ENCODE results near the gene PEX6.

GRCh38 chr6:43020052-43020705 is 41.2 kb upstream of the PEX6 start:
- no peak for TF ChIP-seq POLR2AphosphoS5 (IDR thresholded peaks at IDR 0.05)
- no peak for TF ChIP-seq CTCF (IDR thresholded peaks at IDR 0.05)
